ENCODE results near the gene LATS1.

DNA sequence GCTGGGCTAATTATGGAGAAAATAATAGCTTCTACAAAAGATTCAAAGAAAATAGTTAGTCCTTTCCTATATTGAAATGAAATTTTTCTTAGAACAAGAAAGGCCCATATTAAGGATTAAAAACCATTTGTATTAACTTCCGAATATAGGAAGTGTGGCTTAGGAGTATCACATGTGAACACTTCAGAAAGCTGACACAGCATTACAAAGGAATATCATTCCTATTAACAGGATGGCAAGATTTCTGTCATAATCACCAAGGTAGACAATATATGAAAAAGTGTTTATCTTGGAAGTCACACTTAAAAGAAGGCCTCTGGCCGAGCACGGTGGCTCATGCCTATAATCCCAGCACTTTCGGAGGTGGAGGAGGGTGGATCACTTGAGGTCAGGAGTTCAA is 5.4 kb upstream of the LATS1 start:
- TF ChIP-seq EZH2 (IDR thresholded peaks at IDR 0.05) (no peak), POLR2AphosphoS5 (IDR thresholded peaks at IDR 0.05; ENCODE audit: borderline replicate concordance, low read depth, low read length) (no peak), FOXP2 (optimal IDR thresholded peaks at IDR 0.05; ENCODE audit: control extremely low read depth, extremely low read length, insufficient read depth) (no peak)

All from SK-N-MC (cell line).